ENCODE data around the gene BARHL1.

- no peak for TF ChIP-seq CTCF (IDR thresholded peaks at IDR 0.05; ENCODE audit: low read depth, low read length, poor library complexity, severe bottlenecking)
- no peak for TF ChIP-seq EZH2phosphoT487 (IDR thresholded peaks at IDR 0.05; ENCODE audit: borderline replicate concordance, low read length)
These were observed 1.3 kb downstream of the BARHL1 start for GRCh38 chr9:132583584-132584304.

Data from DOHH2 (cell line).